A673 (cell line): ENCODE results near the gene ALDH9A1.

Experiments used
- CTCF ChIP-seq: fragments of 300-800, 200-600 bp; sonication (generic); conservative IDR thresholded peaks from 2 replicates; pipeline ENCODE4 v1.5.1; 2017; ENCODE audit warnings: low read depth, mild to moderate bottlenecking, antibody characterized with exemption, low read length, moderate library complexity, mixed read lengths
- EZH2 ChIP-seq: fragments of 200-600 bp; sonication (generic); IDR thresholded peaks from 2 replicates; pipeline ENCODE4 v1.6.1; 2017; ENCODE audit warnings: borderline replicate concordance, low read depth, mild to moderate bottlenecking, mixed read lengths, antibody characterized with exemption, low read length; ENCODE audit not compliant: poor library complexity, severe bottlenecking

GRCh38 chr1:165686121-165686970 lies 12.0 kb downstream of the ALDH9A1 start:
- peak; percentile 58 for TF ChIP-seq CTCF
- no peak for TF ChIP-seq EZH2
